T-helper 1 cell treated with Interleukin-12 subunit alpha and Interleukin-12 subunit beta and Interleukin-4 antibody, amounts not matched to agents 30 μg/mL and 1 μg/mL, for 36 hours (primary cell): ENCODE data around the gene KIR3DL3.
"Not testable (repeated sequence)": the region's sequence is repeated elsewhere in the genome, so short reads cannot be mapped to it uniquely, and the experiment has no call there.

Experiments
- H3K27ac Mint-ChIP-seq: one replicate; pipeline ENCODE4 v1.8.0; 2021; ENCODE audit warnings: mild to moderate bottlenecking, mixed read lengths
- H3K27me3 Mint-ChIP-seq: one replicate; pipeline ENCODE4 v1.8.0; 2021; ENCODE audit warnings: low read depth, mixed read lengths
- H3K36me3 Mint-ChIP-seq: one replicate; pipeline ENCODE4 v1.8.0; 2021; ENCODE audit warnings: low read depth, mixed read lengths
- H3K4me1 Mint-ChIP-seq: one replicate; pipeline ENCODE4 v1.8.0; 2021; ENCODE audit warnings: low read depth, mixed read lengths
- H3K4me3 Mint-ChIP-seq: one replicate; pipeline ENCODE4 v1.8.0; 2021; ENCODE audit warnings: mild to moderate bottlenecking, moderate library complexity, mixed read lengths
- H3K9me3 Mint-ChIP-seq: one replicate; pipeline ENCODE4 v1.8.0; 2021; ENCODE audit warnings: mixed read lengths

The KIR3DL3 gene

DNA sequence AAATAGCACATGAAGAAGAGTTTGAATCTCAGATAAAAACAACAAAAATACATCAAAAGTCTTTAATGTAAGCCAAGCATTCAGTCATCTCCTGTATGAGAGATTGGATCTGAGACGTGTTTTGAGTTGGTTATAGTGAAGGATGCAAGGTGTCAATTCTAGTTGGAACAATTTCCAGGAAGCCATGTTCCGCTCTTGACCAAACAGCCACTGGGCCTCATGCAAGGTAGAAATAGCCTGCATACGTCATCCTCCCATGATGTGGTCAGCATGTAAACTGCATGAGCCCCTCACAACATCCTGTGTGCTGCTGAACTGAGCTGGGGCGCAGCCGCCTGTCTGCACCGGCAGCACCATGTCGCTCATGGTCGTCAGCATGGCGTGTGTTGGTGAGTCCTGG is at the start of gene KIR3DL3:
Gene KIR3DL3 (plus strand): TSS at position 301 of the 400 bp plus-strand sequence. CDS start 55 bp downstream, at position 356.
- Mint-ChIP-seq H3K36me3 (no peaks in the 10 kb centered on the region), H3K9me3 (peaks cover 20% of the 10 kb centered on the region), H3K4me3 (no peak within 1 kb of the TSS), H3K27ac (no peak within 1 kb of the TSS), H3K4me1 (no peaks in the 10 kb centered on the region), H3K27me3 (no peaks in the 10 kb centered on the region)

GRCh38 chr19:54676210-54676834 is 47.9 kb upstream of the KIR3DL3 start:
- H3K27me3 Mint-ChIP-seq, H3K4me3 Mint-ChIP-seq, H3K4me1 Mint-ChIP-seq, H3K9me3 Mint-ChIP-seq, H3K36me3 Mint-ChIP-seq, H3K27ac Mint-ChIP-seq: not testable (repeated sequence)

- Mint-ChIP-seq H3K36me3 (no peaks in the 10 kb centered on the region), H3K27ac (no peak overlapping the region), H3K9me3 (no peaks in the 10 kb centered on the region), H3K4me3 (no peak overlapping the region), H3K27me3 (no peaks in the 10 kb centered on the region), H3K4me1 (peaks cover 2% of the 10 kb centered on the region)
These were observed 47.0 kb upstream of the KIR3DL3 start for GRCh38 chr19:54677217-54677616.

DNA sequence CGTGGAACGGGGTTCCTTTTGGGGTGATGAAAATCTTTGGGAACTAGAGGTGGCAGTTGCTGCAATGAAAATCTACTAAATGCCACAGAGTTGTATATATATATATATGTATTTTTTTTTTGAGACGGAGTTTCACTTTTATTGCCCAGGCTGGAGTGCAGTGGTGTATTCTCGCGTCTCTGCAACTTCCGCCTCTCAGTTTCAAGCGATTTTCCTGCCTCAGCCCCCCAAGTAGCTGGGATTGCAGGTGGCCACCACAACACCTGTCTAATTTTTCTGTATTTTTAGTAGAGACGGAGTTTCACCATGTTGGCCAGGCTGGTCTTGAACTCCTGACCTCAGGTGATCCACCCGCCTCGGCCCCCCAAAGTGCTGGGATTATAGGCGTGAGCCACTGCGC is 42.6 kb upstream of the KIR3DL3 start:
- not testable (repeated sequence) for H3K27me3 Mint-ChIP-seq, H3K4me3 Mint-ChIP-seq, H3K9me3 Mint-ChIP-seq, H3K4me1 Mint-ChIP-seq, H3K36me3 Mint-ChIP-seq, H3K27ac Mint-ChIP-seq

DNA sequence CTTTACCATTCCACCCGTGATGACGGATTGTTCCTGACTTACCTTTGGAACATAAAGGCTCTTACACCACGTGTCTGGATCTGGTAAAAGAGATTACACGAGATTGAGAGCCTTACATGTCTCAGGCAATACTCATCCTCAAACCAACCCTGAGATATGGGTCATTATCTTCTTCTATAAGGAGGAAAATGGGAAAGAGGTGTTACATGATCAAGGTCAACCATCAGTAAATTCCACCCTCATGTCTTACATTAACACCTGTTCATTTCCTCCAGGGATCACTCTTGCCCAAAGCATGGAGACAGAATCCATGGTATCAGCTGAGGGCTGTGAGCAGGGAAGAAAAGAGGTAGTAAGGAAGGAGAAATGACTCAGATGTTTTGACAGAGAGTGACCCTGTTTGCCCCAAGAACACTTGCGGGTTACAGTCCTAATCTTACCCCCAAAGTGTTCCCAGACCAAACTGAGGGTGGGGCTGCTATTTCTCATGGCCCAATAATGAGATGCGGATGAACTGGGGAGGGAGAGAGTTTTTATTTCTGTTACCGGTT is 41.9 kb upstream of the KIR3DL3 start:
- Mint-ChIP-seq H3K36me3 (no peaks in the 10 kb centered on the region), H3K27me3 (no peaks in the 10 kb centered on the region)

DNA sequence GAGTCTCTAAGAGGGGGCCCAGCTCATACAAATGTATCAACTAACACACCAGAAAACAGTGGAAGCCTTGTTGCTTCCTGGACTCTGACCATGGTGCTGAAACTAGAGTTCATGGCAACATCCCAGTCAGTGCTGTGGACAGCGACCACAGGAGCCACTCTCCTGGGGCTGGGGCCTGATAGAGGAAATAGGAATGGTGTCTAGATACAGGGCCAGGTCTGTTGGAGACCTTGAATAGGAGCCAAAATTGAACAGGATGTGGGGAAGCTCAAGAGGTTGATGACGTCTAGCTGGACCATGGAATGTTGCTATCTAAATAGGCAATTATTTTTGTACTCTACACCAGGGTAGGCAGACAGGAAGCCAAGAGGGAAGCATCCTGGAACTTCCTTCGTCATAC is 39.7 kb upstream of the KIR3DL3 start:
- H3K27ac Mint-ChIP-seq, result no peak overlapping the region
- H3K36me3 Mint-ChIP-seq, result no peaks in the 10 kb centered on the region
- H3K4me1 Mint-ChIP-seq, result no peaks in the 10 kb centered on the region
- no peak overlapping the region for H3K4me3 Mint-ChIP-seq
- H3K27me3 Mint-ChIP-seq, result no peaks in the 10 kb centered on the region
- no peaks in the 10 kb centered on the region for H3K9me3 Mint-ChIP-seq

More for the DNA sequence above, 41.9 kb upstream of the KIR3DL3 start:
- H3K9me3 Mint-ChIP-seq, result no peaks in the 10 kb centered on the region
- H3K27ac Mint-ChIP-seq, result no peak overlapping the region
- no peaks in the 10 kb centered on the region for H3K4me1 Mint-ChIP-seq
- no peak overlapping the region for H3K4me3 Mint-ChIP-seq

GRCh38 chr19:54691582-54692297 is 32.5 kb upstream of the KIR3DL3 start:
- Mint-ChIP-seq H3K4me1 (peaks cover 3% of the 10 kb centered on the region), H3K27ac (no peak overlapping the region), H3K9me3 (peaks cover 4% of the 10 kb centered on the region), H3K4me3 (no peak overlapping the region), H3K36me3 (no peaks in the 10 kb centered on the region), H3K27me3 (no peaks in the 10 kb centered on the region)

- H3K4me1 Mint-ChIP-seq, result peaks cover 3% of the 10 kb centered on the region
- H3K27me3 Mint-ChIP-seq, result no peaks in the 10 kb centered on the region
- H3K4me3 Mint-ChIP-seq, result no peak overlapping the region
These were observed 32.0 kb upstream of the KIR3DL3 start for GRCh38 chr19:54692298-54692615.

GRCh38 chr19:54694648-54695047 is 29.6 kb upstream of the KIR3DL3 start:
- no peaks in the 10 kb centered on the region for H3K36me3 Mint-ChIP-seq
- no peaks in the 10 kb centered on the region for H3K27me3 Mint-ChIP-seq
- H3K27ac Mint-ChIP-seq, result no peak overlapping the region
- peaks cover 3% of the 10 kb centered on the region for H3K4me1 Mint-ChIP-seq
- H3K9me3 Mint-ChIP-seq, result peaks cover 4% of the 10 kb centered on the region
- no peak overlapping the region for H3K4me3 Mint-ChIP-seq

More at GRCh38 chr19:54692298-54692615, 32.0 kb upstream of the KIR3DL3 start:
- H3K27ac Mint-ChIP-seq, result no peak overlapping the region
- H3K9me3 Mint-ChIP-seq, result peaks cover 4% of the 10 kb centered on the region
- no peaks in the 10 kb centered on the region for H3K36me3 Mint-ChIP-seq

DNA sequence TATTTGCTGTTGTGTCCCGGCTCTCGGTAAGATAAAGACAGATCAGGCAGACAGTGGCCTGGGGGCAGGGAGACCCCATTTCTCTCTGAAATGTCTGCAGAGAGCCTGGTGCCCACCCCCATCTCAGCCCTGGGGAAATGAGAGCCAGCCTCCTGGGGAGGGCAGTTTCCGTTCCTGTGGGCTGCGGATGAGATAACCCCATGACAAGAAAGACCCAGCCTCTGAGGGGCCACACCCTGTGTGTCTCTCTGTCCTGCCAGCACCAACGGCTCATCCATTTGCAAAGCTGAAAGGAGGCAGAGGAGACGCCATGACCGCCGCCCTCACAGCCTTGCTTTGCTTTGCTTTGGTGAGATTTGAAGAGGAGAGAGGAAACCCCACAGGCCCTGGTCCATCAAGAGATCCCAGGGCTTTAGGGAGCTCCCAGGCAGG is 28.1 kb upstream of the KIR3DL3 start:
- no peaks in the 10 kb centered on the region for H3K36me3 Mint-ChIP-seq
- no peak overlapping the region for H3K4me3 Mint-ChIP-seq
- H3K9me3 Mint-ChIP-seq, result peaks cover 4% of the 10 kb centered on the region
- no peak overlapping the region for H3K27ac Mint-ChIP-seq
- peaks cover 3% of the 10 kb centered on the region for H3K4me1 Mint-ChIP-seq
- no peaks in the 10 kb centered on the region for H3K27me3 Mint-ChIP-seq

- Mint-ChIP-seq H3K4me1 (no peaks in the 10 kb centered on the region), H3K36me3 (no peaks in the 10 kb centered on the region), H3K27me3 (no peaks in the 10 kb centered on the region), H3K27ac (no peak overlapping the region), H3K9me3 (peaks cover 4% of the 10 kb centered on the region), H3K4me3 (no peak overlapping the region)
These were observed 27.5 kb upstream of the KIR3DL3 start for GRCh38 chr19:54696766-54697165.

DNA sequence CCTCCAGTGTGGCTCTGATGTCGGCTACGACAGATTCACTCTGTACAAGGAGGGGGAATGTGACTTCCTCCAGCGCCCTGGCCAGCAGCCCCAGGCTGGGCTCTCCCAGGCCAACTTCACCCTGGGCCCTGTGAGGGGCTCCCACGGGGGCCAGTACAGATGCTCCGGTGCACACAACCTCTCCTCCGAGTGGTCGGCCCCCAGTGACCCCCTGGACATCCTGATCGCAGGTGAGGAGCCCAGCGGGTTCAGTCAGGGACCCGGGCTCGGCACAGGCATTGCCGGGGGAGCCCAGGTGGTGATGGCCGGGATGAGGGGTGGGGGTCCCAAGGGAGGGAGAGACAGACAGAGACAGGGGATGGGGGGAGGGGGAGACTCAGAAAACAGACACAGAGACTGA is 26.5 kb upstream of the KIR3DL3 start:
- not testable (repeated sequence) for H3K4me1 Mint-ChIP-seq, H3K27ac Mint-ChIP-seq, H3K27me3 Mint-ChIP-seq, H3K4me3 Mint-ChIP-seq, H3K36me3 Mint-ChIP-seq, H3K9me3 Mint-ChIP-seq

- Mint-ChIP-seq H3K36me3 (no peaks in the 10 kb centered on the region), H3K9me3 (no peaks in the 10 kb centered on the region), H3K4me3 (no peak overlapping the region), H3K27ac (no peak overlapping the region), H3K27me3 (no peaks in the 10 kb centered on the region), H3K4me1 (peaks cover 11% of the 10 kb centered on the region)
These were observed 19.3 kb upstream of the KIR3DL3 start for GRCh38 chr19:54704928-54705327.

DNA sequence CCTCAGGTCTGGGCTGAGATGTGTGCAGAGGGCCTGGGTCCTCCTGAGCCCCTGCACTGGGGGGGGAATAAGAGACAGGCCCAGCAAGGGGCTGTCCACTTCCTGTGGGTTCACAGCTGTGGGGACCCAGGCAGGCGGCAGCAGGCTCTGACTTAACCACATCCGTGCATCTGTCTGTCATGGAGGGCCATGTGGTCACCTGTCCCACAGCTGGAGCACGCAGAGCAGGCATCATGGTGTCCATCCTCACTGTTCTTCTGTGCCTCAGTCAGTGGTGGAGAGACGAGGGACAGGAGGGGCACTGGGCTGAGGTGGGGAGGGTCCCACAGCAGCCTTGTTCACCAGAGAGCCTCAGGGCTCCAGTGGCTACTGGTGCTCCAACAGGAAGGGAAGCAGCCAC is 16.3 kb upstream of the KIR3DL3 start:
- no peak overlapping the region for H3K4me3 Mint-ChIP-seq
- peak overlapping the region; percentile 26 for H3K27ac Mint-ChIP-seq
- H3K9me3 Mint-ChIP-seq, result no peaks in the 10 kb centered on the region
- peaks cover 11% of the 10 kb centered on the region for H3K4me1 Mint-ChIP-seq
- H3K27me3 Mint-ChIP-seq, result no peaks in the 10 kb centered on the region
- H3K36me3 Mint-ChIP-seq, result no peaks in the 10 kb centered on the region

DNA sequence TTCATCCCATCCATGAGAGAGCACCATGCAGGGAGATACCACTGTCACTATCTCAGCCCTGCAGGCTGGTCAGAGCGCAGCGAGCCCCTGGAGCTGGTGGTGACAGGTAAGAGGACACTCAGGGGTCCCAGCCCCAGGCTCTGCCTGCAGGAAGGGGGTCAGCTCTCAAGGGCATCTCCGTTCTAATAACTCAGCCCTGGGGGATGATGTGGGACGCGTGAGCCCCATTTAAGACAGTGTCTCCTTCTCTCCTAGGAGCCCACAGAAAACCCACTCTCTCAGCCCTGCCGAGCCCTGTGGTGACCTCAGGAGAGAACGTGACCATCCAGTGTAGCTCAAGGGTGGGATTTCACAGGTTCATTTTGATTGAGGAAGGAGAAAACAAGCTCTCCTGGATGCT is 15.5 kb upstream of the KIR3DL3 start:
- Mint-ChIP-seq H3K27me3 (no peaks in the 10 kb centered on the region), H3K4me1 (peaks cover 11% of the 10 kb centered on the region), H3K27ac (no peak overlapping the region), H3K9me3 (no peaks in the 10 kb centered on the region), H3K4me3 (no peak overlapping the region), H3K36me3 (no peaks in the 10 kb centered on the region)
